DND-41 (cell line): ENCODE results near the gene THG1L.

Experiments used
- ATAC-seq: fragments of 200-7000 bp; cut with Tn5 transposase; 3 replicates; pipeline ENCODE4 v1.9.1; 2021; ENCODE audit warnings: low read depth; ENCODE audit not compliant: insufficient read depth
- DNase-seq: peaks from one replicate; pipeline ENCODE4 v3.0.0-alpha.2; 2020
- H2AFZ ChIP-seq: 2 replicates; pipeline ENCODE4 v1.6.0; 2012; ENCODE audit warnings: low read depth, low read length
- H3K27ac ChIP-seq: 2 replicates; pipeline ENCODE4 v1.5.1; 2012; ENCODE audit warnings: low read length, inconsistent platforms
- H3K27me3 ChIP-seq: fragments of 200-600 bp; sonication (generic); 2 replicates; pipeline ENCODE4 v1.6.0; 2012; ENCODE audit warnings: low read length, mild to moderate bottlenecking, inconsistent platforms; ENCODE audit not compliant: insufficient read depth, poor library complexity
- H3K36me3 ChIP-seq: 2 replicates; pipeline ENCODE4 v1.5.1; 2012; ENCODE audit warnings: low read length, inconsistent platforms; ENCODE audit not compliant: insufficient read depth
- H3K4me1 ChIP-seq: 2 replicates; pipeline ENCODE4 v1.5.1; 2012; ENCODE audit warnings: mild to moderate bottlenecking, low read length; ENCODE audit not compliant: insufficient read depth
- H3K4me2 ChIP-seq: 2 replicates; pipeline ENCODE4 v1.6.0; 2012; ENCODE audit warnings: mild to moderate bottlenecking, moderate library complexity, low read length, inconsistent platforms; ENCODE audit not compliant: insufficient read depth
- H3K4me3 ChIP-seq, 2 experiments: fragments of 200-600 bp in 1 of 2; shearing (Covaris generic) in 1 of 2; 2 replicates each; pipeline ENCODE4 v1.5.1; 2012 to 2016; ENCODE audit warnings: inconsistent platforms in 2 of 2, low read length in 2 of 2, mild to moderate bottlenecking in 2 of 2, low read depth in 1 of 2, moderate library complexity in 1 of 2
- H3K79me2 ChIP-seq: 2 replicates; pipeline ENCODE4 v1.6.0; 2012; ENCODE audit warnings: low read length, inconsistent platforms; ENCODE audit not compliant: insufficient read depth
- H3K9ac ChIP-seq: 2 replicates; pipeline ENCODE4 v1.6.0; 2012; ENCODE audit warnings: low read depth, mild to moderate bottlenecking, inconsistent platforms, low read length, moderate library complexity
- H3K9me3 ChIP-seq: 2 replicates; pipeline ENCODE4 v1.5.1; 2012; ENCODE audit warnings: low read length, moderate library complexity, mild to moderate bottlenecking, inconsistent platforms; ENCODE audit not compliant: insufficient read depth, severe bottlenecking
- H4K20me1 ChIP-seq: 2 replicates; pipeline ENCODE4 v1.6.0; 2012; ENCODE audit warnings: low read length; ENCODE audit not compliant: insufficient read depth
- EZH2 ChIP-seq: IDR thresholded peaks from 3 replicates; pipeline ENCODE4 v1.6.1; 2012; ENCODE audit warnings: borderline replicate concordance, low read depth, mild to moderate bottlenecking, moderate library complexity, low read length, inconsistent platforms; ENCODE audit not compliant: severe bottlenecking
- TF ChIP-seq, protein P1 (sequence below): IDR thresholded peaks from 2 replicates; pipeline ENCODE4 v1.5.1; 2012; ENCODE audit warnings: borderline replicate concordance, low read length, moderate library complexity, mild to moderate bottlenecking; ENCODE audit not compliant: poor library complexity, severe bottlenecking; ENCODE audit errors: extremely low read depth

THG1L gene

DNA sequence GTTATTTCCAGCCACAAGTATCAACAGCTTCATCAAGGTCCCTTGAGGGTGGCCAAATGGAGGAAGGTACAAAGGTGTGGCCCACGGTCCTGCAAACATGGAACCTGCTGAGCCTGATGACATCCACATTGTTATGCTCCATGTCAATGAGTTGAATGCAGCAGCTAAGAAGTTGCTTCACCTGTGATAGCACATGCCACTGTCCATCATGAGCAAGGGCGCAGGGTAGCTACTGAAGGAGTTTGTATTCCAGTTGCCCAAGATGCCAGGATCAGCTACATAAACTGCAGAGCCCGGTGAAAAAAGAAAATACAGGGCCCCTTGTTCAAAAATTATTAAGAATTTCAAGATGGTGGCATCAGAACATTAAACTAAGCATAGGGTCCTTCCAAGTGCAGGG lies 36.5 kb downstream of the THG1L start:
- no peak overlapping the region for H3K4me2 ChIP-seq
- no peak overlapping the region for H2AFZ ChIP-seq
- no peak for TF ChIP-seq EZH2
- TF ChIP-seq, protein P1, sequence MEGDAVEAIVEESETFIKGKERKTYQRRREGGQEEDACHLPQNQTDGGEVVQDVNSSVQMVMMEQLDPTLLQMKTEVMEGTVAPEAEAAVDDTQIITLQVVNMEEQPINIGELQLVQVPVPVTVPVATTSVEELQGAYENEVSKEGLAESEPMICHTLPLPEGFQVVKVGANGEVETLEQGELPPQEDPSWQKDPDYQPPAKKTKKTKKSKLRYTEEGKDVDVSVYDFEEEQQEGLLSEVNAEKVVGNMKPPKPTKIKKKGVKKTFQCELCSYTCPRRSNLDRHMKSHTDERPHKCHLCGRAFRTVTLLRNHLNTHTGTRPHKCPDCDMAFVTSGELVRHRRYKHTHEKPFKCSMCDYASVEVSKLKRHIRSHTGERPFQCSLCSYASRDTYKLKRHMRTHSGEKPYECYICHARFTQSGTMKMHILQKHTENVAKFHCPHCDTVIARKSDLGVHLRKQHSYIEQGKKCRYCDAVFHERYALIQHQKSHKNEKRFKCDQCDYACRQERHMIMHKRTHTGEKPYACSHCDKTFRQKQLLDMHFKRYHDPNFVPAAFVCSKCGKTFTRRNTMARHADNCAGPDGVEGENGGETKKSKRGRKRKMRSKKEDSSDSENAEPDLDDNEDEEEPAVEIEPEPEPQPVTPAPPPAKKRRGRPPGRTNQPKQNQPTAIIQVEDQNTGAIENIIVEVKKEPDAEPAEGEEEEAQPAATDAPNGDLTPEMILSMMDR: no peak
- no peak overlapping the region for H3K4me3 ChIP-seq
- no peaks in the 10 kb centered on the region for H3K27me3 ChIP-seq
- H3K79me2 ChIP-seq: no peaks in the 10 kb centered on the region
- DNase-seq: no peak
- no peaks in the 10 kb centered on the region for H3K36me3 ChIP-seq
- no peaks in the 10 kb centered on the region for H3K4me1 ChIP-seq
- no peaks in the 10 kb centered on the region for H4K20me1 ChIP-seq
- H3K9me3 ChIP-seq: no peaks in the 10 kb centered on the region
- no peak overlapping the region for H3K9ac ChIP-seq
- no peak overlapping the region for H3K27ac ChIP-seq
- no peak for ATAC-seq

DNA sequence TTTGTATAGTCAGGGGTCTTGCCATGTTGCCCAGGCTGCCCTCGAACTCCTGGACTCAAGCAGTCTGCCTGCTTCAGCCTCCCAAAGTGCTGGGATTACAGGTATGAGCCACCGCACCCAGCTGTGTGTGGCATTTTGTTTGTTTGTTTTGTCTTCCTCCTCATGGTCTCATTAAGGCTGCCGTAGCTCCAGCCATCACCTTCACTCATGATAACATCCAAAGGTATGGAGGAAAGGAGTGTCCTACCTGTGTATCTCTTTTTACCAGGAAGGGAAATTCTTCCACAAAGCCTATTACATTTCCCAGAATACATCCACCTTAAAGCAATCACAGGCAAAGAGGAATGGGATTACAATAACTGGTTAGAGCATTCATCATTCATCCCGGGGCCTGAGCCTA lies 39.4 kb downstream of the THG1L start:
- H3K27me3 ChIP-seq: no peaks in the 10 kb centered on the region
- H3K4me2 ChIP-seq: no peak overlapping the region
- no peak for TF ChIP-seq EZH2
- TF ChIP-seq, protein P1: no peak
- no peak overlapping the region for H2AFZ ChIP-seq
- H3K36me3 ChIP-seq: no peaks in the 10 kb centered on the region
- H3K4me1 ChIP-seq: no peaks in the 10 kb centered on the region
- no peak overlapping the region for H3K9ac ChIP-seq
- no peak for DNase-seq
- no peak overlapping the region for H3K4me3 ChIP-seq
- no peaks in the 10 kb centered on the region for H3K79me2 ChIP-seq
- ATAC-seq: no peak
- H3K27ac ChIP-seq: no peak overlapping the region
- no peaks in the 10 kb centered on the region for H4K20me1 ChIP-seq
- no peaks in the 10 kb centered on the region for H3K9me3 ChIP-seq

DNA sequence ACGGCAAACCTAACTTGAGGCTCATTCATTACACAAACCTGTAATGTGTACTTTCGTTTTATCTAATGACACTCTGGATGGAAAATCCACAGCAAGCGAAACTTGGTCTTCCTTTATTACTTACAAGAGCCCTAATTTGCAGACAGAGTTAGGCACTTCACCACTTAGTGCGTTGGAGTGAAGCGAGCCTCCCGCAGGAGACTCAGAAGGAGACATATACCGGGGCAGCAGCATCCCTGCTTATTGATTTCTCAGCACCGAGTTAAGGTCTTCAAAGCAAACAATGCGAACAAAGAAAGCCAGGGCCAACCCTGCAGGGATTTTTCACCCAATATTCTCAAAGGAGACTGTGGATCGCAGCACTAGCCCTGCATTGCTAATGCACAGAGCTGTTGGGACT lies 40.9 kb downstream of the THG1L start:
- TF ChIP-seq, protein P1: no peak
- TF ChIP-seq EZH2: no peak
- H3K4me1 ChIP-seq: peaks cover under 1% of the 10 kb centered on the region
- H3K4me2 ChIP-seq: no peak overlapping the region
- H4K20me1 ChIP-seq: no peaks in the 10 kb centered on the region
- no peaks in the 10 kb centered on the region for H3K27me3 ChIP-seq
- no peaks in the 10 kb centered on the region for H3K9me3 ChIP-seq
- no peaks in the 10 kb centered on the region for H3K79me2 ChIP-seq
- H3K36me3 ChIP-seq: no peaks in the 10 kb centered on the region
- DNase-seq (no peak), ATAC-seq (no peak)
- H2AFZ ChIP-seq: no peak overlapping the region
- H3K27ac ChIP-seq: no peak overlapping the region
- no peak overlapping the region for H3K4me3 ChIP-seq
- H3K9ac ChIP-seq: no peak overlapping the region

DNA sequence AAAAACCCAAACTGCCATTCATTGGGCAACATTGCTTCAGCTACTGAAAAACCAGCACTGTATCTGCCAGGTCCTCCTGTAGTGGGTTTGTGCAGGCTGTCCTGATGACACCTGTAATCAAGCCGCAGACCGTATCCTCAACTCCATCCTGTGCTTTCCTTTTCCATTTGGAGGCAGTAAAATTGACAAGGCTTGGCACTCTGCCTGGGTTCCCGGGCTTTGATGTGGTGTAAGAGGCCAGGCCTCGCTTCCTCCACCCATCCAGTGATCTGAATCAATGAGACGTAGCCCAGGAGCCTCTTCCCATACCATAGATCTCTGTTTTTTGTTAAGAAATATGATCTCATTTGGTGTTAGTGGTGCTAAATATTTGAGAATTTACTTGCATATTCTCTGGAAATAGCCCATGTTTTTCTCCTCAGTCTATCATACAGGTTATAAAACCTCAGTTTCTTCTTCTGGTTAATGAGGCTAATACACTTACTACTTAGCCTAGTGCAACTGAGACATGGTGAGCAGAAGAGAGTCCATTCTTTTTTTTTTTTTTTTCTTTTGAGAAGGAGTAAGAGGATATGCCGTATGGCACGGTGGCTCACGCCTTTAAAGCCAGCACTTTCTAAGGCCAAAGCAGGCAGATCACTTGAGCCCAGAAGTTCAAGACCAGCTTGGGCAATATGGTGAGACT lies 47.0 kb downstream of the THG1L start:
- Histone ChIP-seq H3K4me2 (no peak overlapping the region), H3K4me1 (peaks cover 10% of the 10 kb centered on the region), H3K27me3 (no peaks in the 10 kb centered on the region), H3K4me3 (no peak overlapping the region), H3K36me3 (no peaks in the 10 kb centered on the region), H3K9me3 (no peaks in the 10 kb centered on the region), H3K27ac (no peak overlapping the region), H4K20me1 (no peaks in the 10 kb centered on the region), H3K9ac (no peak overlapping the region), H2AFZ (no peak overlapping the region), H3K79me2 (no peaks in the 10 kb centered on the region)
- peak; percentile 80 for ATAC-seq
- no peak for TF ChIP-seq EZH2
- TF ChIP-seq, protein P1: no peak
- DNase-seq: peak; percentile 72
